HG03103 (cell line): Measurements from ENCODE around the gene SLC12A2.

ENCODE experiments used
- ATAC-seq: cut with Tn5 transposase; IDR thresholded peaks from one replicate; pipeline ENCODE4 v1.9.1; 2021; ENCODE audit warnings: low read depth; ENCODE audit not compliant: unreplicated experiment

Gene SLC12A2

DNA sequence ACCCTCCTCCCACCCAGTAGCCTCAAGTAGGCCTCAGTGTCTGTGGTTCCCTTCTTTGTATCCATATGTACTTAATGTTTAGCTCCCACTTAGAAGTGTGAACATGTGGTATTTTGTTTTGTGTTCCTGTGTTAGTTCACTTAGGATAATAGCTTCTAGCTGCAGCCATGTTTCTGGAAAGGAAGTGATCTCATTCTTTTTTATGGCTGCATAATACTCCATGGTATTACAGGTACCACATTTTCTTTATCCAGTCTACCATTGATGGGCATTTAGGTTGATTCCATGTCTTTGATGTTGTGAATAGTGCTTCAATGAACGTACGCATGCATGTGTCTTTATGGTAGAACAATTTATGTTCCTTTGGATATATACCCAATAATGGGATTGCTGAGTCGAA lies 74.8 kb downstream of the SLC12A2 start:
- no peak for ATAC-seq

DNA sequence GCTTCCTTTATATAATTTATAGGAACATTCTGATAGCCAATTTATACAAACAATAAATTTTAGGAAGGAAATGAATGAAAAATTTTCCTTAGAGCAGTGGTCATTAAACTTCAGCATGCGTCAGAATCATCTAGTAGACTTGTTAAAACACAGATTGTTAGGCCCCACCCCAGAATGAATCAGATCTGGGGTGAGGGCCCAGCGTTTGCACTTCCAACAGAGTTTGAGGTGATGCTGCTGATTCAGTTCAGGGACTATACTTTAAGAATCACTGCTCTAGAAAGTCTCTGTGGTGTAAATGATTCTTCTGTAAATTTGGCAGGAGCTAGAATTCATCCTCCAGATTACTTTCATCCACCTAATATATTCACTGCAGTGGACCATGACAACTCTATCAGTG lies 80.4 kb downstream of the SLC12A2 start:
- ATAC-seq = no peak

DNA sequence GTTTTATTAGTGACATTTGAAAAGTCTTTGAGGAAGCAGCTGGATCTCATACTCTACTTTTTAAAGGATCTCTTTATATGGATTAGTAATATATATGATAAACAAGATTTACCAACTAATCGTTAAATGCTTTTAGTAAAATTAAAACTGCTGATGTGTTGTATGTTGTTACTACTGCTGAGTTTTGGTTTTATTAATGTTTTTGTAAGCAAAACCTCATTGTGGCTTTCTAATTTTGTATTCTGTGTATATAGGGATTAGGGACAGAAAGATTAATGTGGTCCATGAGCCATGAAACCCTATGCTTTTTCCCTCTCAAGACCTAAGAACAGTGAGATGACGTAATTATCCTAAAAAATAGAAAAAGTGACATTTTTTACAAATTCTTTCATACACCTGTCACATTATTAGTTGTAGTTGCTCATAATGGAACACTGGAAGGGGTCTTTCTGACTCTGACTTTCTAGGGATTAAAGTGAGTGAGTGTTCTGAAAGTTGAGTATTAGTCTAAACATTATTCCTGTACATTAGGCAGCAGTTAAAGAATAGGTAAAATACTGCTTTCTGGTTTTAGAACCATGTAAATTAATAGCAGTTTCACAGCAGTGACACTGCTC lies 85.9 kb downstream of the SLC12A2 start:
- ATAC-seq = no peak

DNA sequence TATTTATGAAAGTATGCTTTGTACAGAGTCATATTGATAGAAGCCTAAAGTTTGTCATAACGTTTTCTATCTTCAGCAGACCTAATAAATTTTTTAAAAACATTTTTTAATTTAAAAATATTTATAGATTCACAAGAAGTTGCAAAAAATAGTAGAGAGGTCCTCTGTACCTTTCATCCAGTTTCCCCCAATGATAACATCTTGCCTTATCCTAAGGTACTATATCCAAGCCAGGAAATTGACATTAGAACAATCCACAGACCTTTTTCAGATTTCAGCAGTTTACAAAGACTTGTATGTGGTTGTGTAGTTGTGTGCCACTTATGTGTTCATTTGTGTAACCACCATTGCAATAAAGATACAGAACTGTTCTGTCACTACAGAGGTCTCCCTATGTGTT lies 88.5 kb downstream of the SLC12A2 start:
- no peak for ATAC-seq

DNA sequence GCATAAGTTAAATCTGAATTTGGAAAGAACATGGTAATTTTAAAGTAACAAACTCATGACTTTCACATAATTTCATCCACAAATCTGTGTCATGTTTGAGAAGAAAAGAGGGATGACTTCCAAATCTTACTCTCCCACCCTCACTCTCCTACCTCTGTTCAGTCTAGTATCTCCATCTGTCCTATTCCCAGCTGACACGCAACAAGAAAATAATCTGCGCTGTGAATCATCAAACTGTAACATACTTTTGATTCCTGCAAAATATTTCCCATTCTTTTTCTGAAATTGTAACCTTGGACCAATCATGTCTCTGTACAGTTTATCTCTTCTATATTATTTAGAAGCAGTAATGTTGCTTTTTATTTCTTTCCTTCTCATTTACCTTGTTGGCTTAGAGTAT lies 91.4 kb downstream of the SLC12A2 start:
- ATAC-seq = no peak

DNA sequence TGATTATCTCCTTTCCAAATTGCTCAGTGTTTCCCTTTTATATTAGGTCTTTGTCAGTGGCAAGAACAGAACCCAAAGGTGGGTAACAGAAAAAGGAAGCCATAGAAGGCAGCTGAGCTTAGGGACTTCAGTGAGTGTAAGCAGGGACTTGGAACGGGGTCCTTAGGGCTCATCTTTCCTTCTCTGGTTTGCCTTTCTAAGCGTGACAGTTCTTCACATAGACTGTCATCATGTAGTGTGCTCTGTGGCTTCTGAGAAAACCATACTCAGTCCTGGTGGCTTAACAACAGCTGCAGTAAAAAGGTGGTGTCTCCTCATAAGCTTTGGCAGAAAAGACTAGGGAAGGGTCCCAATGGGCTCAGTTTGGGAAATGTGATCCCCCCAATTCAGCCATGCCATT lies 108.8 kb downstream of the SLC12A2 start:
- ATAC-seq = no peak

DNA sequence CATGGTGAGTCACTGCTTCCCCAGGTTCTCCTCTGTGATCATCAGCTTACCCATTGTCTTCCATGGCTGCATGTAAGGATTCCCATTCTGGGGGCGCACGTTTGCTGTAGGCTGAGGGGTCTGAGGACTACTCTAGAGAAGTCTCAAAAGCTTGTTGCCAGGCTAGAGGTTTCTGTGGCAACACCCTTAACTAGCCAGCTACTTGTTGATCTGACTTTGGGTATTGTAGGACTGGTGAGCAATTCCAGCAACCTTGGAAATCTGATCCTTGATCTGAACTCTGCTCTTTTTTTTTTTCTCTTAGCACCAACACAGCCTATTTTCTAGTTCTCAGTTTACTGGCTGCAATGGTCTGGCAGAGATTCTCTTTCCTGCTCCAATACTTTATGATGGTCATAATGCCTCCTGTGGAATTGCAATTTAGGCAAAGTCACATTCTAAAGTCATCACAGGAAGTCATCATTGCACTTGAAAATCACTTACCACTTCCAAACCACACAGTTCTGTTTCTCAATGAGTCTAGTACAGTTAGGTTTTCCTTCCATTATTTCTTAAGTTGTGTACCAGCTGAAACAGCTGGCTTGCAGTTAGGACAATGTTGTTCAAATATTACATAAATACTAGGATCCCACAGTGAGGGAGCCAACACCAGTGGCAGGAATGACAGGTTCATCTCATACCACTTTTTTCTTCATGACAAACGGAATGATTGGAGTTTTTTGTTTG lies 110.3 kb downstream of the SLC12A2 start:
- no peak for ATAC-seq

DNA sequence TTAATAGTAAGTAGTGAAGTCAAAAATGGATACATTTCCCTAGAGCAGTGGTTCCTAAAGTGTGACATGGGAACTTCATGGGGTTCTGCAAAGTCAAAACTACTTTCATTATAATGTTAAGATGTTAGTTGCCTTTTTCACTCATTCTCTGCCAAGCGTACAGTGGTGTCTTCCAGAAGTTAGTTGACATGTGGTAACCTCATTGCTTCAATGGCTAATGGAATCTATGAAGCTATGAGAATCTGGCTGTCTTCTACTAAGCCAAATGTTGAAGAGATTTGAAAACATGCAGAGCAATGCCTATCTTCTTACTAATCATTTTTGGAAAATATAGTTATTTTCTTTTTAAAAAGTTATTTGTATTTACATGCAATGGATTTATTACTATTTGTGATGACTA lies 111.8 kb downstream of the SLC12A2 start:
- ATAC-seq = no peak

DNA sequence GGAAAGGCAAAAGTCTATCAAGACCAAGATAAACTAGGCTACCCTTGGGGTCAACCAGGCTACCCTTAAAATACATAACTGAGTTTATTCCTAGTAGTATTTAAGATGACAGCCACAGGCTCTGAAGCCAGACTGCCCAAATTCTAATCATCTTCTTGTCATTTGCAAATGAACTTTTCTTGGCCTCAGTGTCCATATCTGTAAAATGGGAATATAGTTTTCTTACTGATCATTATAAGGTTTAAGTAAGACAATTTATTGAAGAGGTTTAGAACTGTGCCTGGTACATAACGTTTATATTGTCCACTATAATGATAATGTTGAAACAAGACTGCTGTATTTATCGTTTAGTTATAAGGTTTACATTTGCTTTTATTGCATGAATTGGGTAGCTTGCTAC lies 112.5 kb downstream of the SLC12A2 start:
- no peak for ATAC-seq

DNA sequence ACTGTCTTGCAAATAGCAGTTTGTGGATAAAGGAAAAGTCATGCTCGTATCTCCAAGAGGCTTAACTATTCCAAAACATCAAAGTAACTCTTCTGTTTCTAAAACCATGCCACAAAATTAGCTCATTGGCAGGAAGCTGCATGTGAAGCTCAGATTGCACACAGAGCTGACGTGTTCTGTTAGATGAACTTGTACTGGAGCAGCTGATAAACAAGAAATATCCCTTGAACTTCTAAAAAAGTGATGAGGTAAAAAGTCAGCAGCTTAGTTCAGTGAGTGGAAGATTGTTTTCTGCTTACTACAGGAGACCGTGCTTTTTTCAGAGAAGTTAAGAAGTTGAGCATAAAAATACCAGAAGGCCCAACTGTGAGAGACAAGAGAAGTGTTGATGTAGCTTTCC lies 113.2 kb downstream of the SLC12A2 start:
- no peak for ATAC-seq

DNA sequence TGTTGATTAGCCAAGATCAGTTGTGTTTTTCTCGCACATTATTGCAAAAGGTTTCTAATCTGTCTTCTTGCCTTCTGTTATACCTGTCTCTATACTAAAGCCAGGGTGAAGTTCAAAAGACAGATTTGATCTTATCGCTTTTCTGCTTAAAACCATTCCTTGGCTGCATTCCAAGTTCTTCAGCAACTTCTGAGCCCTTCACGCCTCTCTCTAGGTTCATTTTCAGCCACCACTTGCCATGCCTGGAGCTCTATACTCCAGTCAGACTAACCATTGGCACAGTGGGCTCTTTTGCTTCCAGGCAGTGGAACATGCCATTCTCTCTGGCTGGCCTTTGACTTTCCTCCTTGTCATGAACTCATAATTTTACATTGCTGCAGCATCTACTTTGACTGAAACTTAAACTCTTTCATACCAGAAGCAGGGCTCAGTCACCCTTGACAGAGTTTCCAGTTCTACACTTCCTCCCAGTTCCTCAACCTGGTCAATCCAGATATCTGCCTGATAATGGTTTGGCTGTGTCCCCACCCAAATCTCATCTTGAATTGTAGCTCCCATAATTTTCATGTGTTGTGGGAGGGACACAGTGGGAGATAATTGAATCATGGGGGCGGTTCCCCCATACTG lies 114.4 kb downstream of the SLC12A2 start:
- peak; percentile 67 for ATAC-seq

DNA sequence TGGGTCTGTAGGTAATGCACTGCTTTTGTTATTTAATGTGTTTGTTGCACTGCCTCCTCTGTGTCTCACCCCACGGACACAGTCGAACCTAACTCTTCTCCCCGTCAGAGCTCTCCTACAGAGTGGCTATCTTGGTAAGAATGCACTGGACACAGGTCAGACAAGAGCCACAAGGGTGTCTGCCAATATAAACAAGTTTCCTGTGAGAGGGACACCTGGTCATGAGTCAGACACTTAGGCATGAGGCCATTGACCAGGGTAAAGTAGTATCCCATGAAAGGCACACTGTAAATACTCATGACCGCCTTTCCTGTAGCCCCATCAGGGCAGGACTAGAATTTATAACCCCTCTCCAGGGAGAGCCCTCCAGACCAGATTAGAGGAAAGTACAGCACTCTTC lies 115.5 kb downstream of the SLC12A2 start:
- no peak for ATAC-seq

DNA sequence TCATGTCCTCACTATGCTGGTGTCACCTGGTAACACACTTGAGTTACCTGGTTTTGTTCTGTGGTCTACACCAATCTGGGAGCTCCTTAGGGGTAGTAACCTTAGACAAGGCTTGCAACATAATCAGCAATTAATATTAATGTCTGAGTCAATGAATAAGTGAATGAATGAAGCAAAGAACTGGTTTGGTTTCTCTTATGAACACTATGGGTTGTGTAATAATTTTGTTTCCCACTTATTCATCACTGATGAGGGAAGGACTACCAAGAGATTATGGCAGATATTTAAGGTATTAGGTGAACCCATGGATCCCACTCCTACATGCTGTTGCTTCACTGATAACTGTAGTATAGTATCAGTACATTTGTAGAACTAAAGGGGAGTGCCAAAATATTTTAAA lies 116.0 kb downstream of the SLC12A2 start:
- no peak for ATAC-seq

DNA sequence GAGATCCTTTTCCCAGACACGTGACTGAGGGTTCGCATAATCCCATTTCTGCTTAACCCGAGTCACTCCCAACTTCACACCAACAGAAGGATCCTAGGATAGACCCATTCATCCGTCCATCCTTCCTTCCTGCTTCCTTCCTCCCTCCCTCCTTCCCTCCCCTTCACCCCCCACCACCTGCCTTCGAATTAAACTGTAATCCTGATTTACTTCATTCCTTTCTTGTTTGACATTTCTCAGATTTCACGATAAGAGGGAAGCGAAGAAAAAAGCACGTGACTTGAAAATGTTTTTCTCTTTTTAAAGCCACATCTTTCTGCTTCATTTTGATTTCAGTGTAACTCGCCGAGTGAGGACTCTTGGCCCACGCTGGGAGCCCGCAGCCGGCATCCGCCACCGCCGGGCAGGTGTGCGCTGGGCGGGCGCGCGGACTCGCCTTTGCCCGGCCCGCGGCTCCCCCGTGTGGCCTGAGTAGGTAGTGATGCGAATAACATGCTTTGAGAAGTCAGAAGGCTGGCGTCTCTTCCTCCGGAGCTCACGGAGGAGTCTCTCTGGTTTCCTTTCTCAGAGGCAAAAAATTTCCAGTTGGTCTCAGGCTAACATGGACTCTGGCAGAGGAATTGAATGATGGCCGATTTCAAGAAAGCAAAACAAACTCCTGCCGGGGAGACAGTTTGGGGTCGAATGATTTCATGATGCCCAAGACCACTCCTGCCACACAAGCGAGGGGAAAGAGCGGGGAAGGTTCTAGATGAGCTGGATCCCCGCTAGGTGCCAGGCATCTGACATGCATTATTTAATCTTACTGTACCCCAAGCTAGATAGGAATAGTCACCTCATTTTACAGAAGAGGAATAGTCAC lies 117.7 kb downstream of the SLC12A2 start:
- peak; percentile 81 for ATAC-seq

DNA sequence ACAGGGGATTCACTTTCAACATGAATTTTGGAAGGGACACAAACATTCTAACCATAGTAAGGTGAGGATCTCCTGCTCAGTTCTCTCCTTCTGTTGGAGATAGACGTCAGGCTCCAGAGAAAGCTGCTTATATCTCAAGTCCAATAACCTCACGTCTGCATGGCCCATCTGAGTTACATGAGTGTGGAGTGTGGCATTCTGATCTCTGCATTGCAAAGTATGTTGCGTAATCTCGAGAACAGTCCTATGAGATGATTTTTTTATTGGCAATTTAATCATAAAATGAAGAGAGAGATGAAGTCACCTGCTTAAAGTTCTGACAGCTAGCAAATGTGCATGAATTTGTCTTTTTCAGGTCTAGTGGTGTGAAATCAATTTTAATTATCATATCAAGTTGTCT lies 118.8 kb downstream of the SLC12A2 start:
- no peak for ATAC-seq

DNA sequence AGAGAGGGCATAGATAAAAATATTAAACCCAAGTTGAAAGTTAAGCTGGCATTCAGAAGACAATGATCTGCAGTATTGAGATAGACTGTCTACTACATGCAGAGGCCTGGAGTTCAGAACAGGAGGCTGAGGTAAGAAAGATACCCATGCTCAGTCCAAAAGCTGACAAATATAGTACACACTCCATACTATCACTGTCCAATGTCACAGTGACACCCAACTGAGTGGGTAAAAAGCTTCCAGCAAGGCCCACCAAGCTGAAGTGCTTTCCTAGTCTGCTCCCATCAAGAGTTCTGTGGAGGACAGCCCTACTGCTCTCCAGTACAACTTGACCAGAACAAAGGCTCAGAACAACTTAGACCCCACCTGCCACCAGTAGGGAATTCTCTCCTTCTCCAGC lies 124.9 kb downstream of the SLC12A2 start:
- ATAC-seq = no peak

DNA sequence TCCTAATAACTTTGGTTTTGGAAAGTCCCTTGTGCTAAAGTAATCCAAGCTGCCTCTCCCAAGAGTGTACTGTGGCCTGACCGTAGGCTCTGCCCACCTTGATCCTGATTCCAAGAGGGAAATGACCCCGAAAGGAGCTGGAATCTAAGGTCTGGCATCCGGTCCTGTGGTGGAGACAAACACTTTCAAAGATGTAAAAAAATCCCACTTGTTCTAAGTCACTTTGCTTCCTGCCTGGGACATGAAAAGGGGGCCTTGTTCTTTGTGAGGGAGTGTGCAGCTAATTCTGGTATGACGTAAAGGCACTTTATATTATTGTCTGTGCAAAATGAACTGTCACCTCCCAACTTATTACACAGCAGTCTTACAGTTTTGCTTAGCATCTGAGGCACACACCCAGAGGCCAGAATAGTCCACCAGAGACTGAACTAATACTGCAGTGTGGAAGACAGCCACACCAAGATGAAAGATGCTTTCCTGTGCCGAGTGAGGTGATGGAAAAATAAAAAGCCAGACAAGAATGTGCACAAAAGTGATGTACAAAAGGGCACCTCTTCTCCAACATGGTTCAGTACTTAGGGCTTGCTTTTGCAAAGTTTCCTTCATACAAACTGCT lies 128.7 kb downstream of the SLC12A2 start:
- no peak for ATAC-seq

DNA sequence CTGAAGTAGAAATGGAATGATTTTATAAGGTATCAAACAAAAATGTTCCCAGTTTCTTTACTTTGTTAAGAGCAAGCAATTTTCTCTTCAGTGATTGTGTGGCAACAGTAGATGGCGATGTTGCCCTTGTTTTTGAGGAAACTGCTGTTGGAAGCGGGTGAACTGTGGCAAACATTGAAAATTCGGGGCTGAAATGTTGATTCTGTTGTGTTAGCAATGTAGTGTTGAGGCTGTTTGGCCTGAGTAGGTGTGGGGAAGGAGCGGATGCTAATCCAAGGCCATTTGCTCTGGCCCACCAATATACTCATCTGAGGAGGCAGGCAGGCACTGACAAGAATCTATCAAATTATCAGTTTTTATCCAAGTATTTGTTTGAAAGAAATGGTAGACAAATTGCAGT lies 129.8 kb downstream of the SLC12A2 start:
- ATAC-seq = no peak

DNA sequence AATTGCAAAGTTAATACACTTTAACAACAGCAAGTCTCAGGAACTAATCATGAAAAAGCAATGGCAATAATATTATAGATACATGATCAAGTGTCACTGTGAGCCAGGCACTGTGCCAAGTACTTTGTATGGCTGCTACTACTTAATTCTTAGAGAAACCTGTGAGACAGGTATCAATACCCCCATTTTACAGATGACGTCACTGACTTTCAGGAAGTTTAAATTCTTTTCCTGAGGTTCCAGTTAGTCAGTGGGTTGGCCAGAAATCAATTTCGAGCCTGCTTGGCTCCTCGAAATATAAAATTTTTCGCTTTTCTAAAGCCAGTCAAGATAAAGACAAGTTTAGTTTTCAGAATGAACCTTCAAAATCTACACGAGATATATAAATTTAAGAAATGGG lies 130.3 kb downstream of the SLC12A2 start:
- ATAC-seq = no peak

DNA sequence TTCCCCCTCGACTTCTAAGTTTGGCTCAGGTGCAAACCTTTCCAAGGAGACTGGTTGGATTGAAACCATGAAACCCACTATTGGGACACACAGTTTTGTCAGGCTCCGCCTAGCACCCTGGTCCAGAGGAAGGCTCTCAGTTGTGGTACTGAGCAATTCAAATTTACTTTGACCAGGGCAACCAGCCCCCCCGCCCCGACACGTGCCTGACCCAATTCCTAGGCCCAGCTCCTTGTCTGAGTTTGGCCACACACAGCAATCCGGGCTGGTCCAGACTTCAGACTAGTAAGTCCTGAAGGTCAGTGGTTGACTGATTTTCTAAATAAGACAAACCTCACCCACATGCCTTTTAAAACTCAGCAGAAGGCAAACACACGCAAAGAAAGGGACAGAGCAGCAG lies 132.7 kb downstream of the SLC12A2 start:
- ATAC-seq = no peak
